Spinal cord (tissue), 10 donors: ENCODE measurements around the gene HSFX2. TPM values are rescaled to one million over a fixed set of nuclear protein-coding genes. Genes with fewer than 3 reads are reported as not detected.
"Not testable (repeated sequence)": the region's sequence is repeated elsewhere in the genome, so short reads cannot be mapped to it uniquely, and the experiment has no call there.

Source experiments
- DNase-seq, 6 donors: peaks; one replicate each; pipeline versions ENCODE4 v3.0.0 to v3.0.0-alpha.2; 2013 to 2015; ENCODE audit warnings: low spot score in 6 of 6, low read depth in 4 of 6
- H3K27ac ChIP-seq: one replicate; pipeline ENCODE4 v1.5.1; 2013; ENCODE audit warnings: low read depth, low read length, control low read depth
- H3K27me3 ChIP-seq: one replicate; pipeline ENCODE4 v1.6.1; 2013; ENCODE audit warnings: low read length; ENCODE audit not compliant: control insufficient read depth, insufficient read depth
- H3K36me3 ChIP-seq: one replicate; pipeline ENCODE4 v1.6.1; 2013; ENCODE audit warnings: low read length; ENCODE audit not compliant: control insufficient read depth, insufficient read depth
- H3K4me1 ChIP-seq: one replicate; pipeline ENCODE4 v1.6.1; 2013; ENCODE audit warnings: low read length; ENCODE audit not compliant: control insufficient read depth, insufficient read depth
- H3K4me3 ChIP-seq: one replicate; pipeline ENCODE4 v1.5.1; 2013; ENCODE audit warnings: low read depth, low read length, control low read depth
- H3K9me3 ChIP-seq: one replicate; pipeline ENCODE4 v1.6.1; 2013; ENCODE audit warnings: low read length; ENCODE audit not compliant: control insufficient read depth, insufficient read depth
- WGBS: methylation state at CpG from one replicate; pipeline ENCODE4 v1.1.5; 2013; ENCODE audit warnings: missing lambda C conversion rate; ENCODE audit not compliant: insufficient coverage; 5-methylcytosine and 5-hydroxymethylcytosine counted together
- polyA plus RNA-seq, 2 donors: library from polyadenylated mRNA; unstranded; fragments of 120-200 nt; gene quantifications; one replicate each; pipeline ENCODE4 v1.2.1, GENCODE V29; 2013; ENCODE audit not compliant: insufficient read length in 2 of 2
- total RNA-seq, 2 donors: library from RNA; depleted of rRNA in 1 of 2; stranded (reverse); fragments of 120-200 nt in 1 of 2; fragments of >200 nt in 1 of 2; gene quantifications; one replicate each; pipeline versions ENCODE4 v1.2.3 to v1.2.4, GENCODE V29; 2013 to 2014
- donor health status: healthy.

The HSFX2 gene
- total and polyA plus RNA-seq, 4 donors, result 0.86 to 2.4 (median 1.1) TPM

- DNase-seq, result no peak
- no peaks in the 10 kb centered on the region for H3K36me3 ChIP-seq
- no peaks in the 10 kb centered on the region for H3K4me1 ChIP-seq
- WGBS, result 71% methylated on average over 3 of the region's 5 CpGs
- no peaks in the 10 kb centered on the region for H3K9me3 ChIP-seq
- H3K27me3 ChIP-seq, result no peaks in the 10 kb centered on the region
- H3K4me3 ChIP-seq, result no peak overlapping the region
- H3K27ac ChIP-seq, result no peak overlapping the region
Observed at GRCh38 chrX:149568701-149569296, 26.3 kb downstream of the HSFX2 start.

- DNase-seq, result no peak
- Histone ChIP-seq H3K4me1 (no peaks in the 10 kb centered on the region), H3K27me3 (no peaks in the 10 kb centered on the region), H3K4me3 (no peak overlapping the region), H3K36me3 (no peaks in the 10 kb centered on the region), H3K9me3 (no peaks in the 10 kb centered on the region), H3K27ac (no peak overlapping the region)
- WGBS, result 71% methylated on average over 7 of the region's 7 CpGs
Observed at GRCh38 chrX:149567621-149568417, 27.3 kb downstream of the HSFX2 start.

GRCh38 chrX:149563359-149563758 is 31.8 kb downstream of the HSFX2 start:
- Histone ChIP-seq H3K27me3 (no peaks in the 10 kb centered on the region), H3K4me3 (no peak overlapping the region), H3K27ac (no peak overlapping the region), H3K9me3 (no peaks in the 10 kb centered on the region), H3K36me3 (no peaks in the 10 kb centered on the region), H3K4me1 (no peaks in the 10 kb centered on the region)
- 67% methylated on average over 1 of the region's 4 CpGs for WGBS
- DNase-seq, result no peak

GRCh38 chrX:149555251-149555650 is 39.9 kb downstream of the HSFX2 start:
- not testable (repeated sequence) for DNase-seq, H3K4me3 ChIP-seq, H3K36me3 ChIP-seq, H3K27ac ChIP-seq, H3K27me3 ChIP-seq, H3K9me3 ChIP-seq, H3K4me1 ChIP-seq
- no CpG with 5 or more reads among the region's 4 CpGs for WGBS

GRCh38 chrX:149551939-149552248 is 43.2 kb downstream of the HSFX2 start:
- not testable (repeated sequence) for H3K4me1 ChIP-seq, H3K9me3 ChIP-seq
- no CpG with 5 or more reads among the region's 6 CpGs for WGBS

GRCh38 chrX:149551245-149551938 is 43.7 kb downstream of the HSFX2 start:
- not testable (repeated sequence) for H3K4me3 ChIP-seq, H3K27ac ChIP-seq, H3K27me3 ChIP-seq, H3K36me3 ChIP-seq, DNase-seq, H3K4me1 ChIP-seq, H3K9me3 ChIP-seq
- no CpG with 5 or more reads among the region's 4 CpGs for WGBS

More at GRCh38 chrX:149551939-149552248, 43.2 kb downstream of the HSFX2 start:
- not testable (repeated sequence) for H3K4me3 ChIP-seq, H3K27ac ChIP-seq, H3K36me3 ChIP-seq, DNase-seq, H3K27me3 ChIP-seq

- H3K4me3 ChIP-seq, H3K4me1 ChIP-seq, H3K9me3 ChIP-seq, H3K27me3 ChIP-seq, DNase-seq, H3K27ac ChIP-seq, H3K36me3 ChIP-seq: not testable (repeated sequence)
- WGBS, result no CpG with 5 or more reads among the region's 1 CpG
Observed at GRCh38 chrX:149550454-149550853, 44.7 kb downstream of the HSFX2 start.

- not testable (repeated sequence) for H3K27ac ChIP-seq, DNase-seq, H3K27me3 ChIP-seq, H3K36me3 ChIP-seq, H3K9me3 ChIP-seq, H3K4me3 ChIP-seq, H3K4me1 ChIP-seq
- no CpG with 5 or more reads among the region's 6 CpGs for WGBS
Observed at GRCh38 chrX:149549701-149550100, 45.4 kb downstream of the HSFX2 start, which contains the start of gene HSFX3. Gene HSFX3 (minus strand): TSS chrX:149549924. CDS start chrX:149549852, 72 bp downstream.

GRCh38 chrX:149547782-149548181 is 47.3 kb downstream of the HSFX2 start:
- not testable (repeated sequence) for H3K27me3 ChIP-seq, H3K4me1 ChIP-seq, H3K36me3 ChIP-seq, H3K4me3 ChIP-seq, H3K9me3 ChIP-seq, H3K27ac ChIP-seq, DNase-seq
- no CpG with 5 or more reads among the region's 3 CpGs for WGBS
